22Rv1 (cell line): ENCODE measurements around the gene FGF11.

ENCODE experiments used
- H3K27ac ChIP-seq: fragments of 450-650 bp; 2 replicates; pipeline ENCODE4 v1.5.1; 2017
- CTCF ChIP-seq: fragments of 450-650 bp; IDR thresholded peaks from 2 replicates; pipeline ENCODE4 v1.5.1; 2017; ENCODE audit warnings: mild to moderate bottlenecking
- ZFX ChIP-seq: fragments of 450-650 bp; IDR thresholded peaks from 2 replicates; pipeline ENCODE4 v1.6.1; 2017; ENCODE audit warnings: antibody characterized with exemption, borderline replicate concordance

The FGF11 gene

DNA sequence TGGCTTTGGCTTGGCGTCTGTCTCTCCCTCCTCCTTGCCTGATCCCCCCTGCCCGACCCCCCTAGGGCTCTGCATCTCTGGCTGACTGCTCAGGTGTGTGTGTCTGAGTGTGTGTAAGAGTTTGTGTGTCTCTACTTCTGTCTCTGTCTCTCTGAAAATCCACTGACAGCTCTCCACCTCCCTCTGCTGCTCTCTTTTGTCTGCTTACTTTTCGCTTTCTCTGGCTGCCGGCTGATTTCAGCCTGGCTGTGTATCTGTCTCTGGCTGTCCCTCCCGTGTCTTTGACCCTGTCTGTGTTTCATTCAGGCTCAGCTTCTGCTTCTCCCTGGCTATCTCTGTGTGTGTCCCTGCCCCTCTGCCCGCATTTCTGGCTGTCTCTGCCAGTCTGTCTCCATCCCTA is 23.0 kb upstream of the FGF11 start:
- TF ChIP-seq CTCF (no peak), ZFX (no peak)
- no peak overlapping the region for H3K27ac ChIP-seq

- no peak overlapping the region for H3K27ac ChIP-seq
- TF ChIP-seq CTCF: no peak
- TF ChIP-seq ZFX: no peak
Measured at GRCh38 chr17:7417056-7417655, 22.2 kb upstream of the FGF11 start.

- no peak overlapping the region for H3K27ac ChIP-seq
- TF ChIP-seq ZFX (no peak), CTCF (no peak)
Measured at GRCh38 chr17:7418472-7419152, 20.7 kb upstream of the FGF11 start.

GRCh38 chr17:7419819-7420610 is 19.3 kb upstream of the FGF11 start, which contains the start of gene SPEM1:
SPEM1 (plus strand) TSS chr17:7420324; CDS start chr17:7420385, 61 bp downstream.
- no peak within 1 kb of the TSS for H3K27ac ChIP-seq
- TF ChIP-seq ZFX: no peak
- no peak for TF ChIP-seq CTCF

DNA sequence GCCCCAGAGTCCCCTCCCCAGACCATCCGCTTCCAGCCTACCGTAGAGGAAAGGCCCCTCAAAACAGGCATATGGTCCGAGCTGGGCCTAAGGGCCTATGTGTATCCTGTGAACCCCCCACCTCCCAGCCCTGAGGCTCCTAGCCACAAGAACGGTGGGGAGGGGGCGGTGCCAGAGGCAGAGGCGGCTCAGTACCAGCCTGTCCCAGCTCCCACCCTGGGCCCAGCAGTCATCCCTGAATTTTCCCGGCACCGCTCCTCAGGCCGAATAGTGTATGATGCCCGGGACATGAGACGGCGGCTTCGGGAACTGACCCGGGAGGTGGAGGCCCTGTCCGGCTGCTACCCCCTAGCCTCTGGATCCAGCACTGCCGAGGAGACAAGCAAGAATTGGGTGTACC is 18.1 kb upstream of the FGF11 start:
- no peak overlapping the region for H3K27ac ChIP-seq
- TF ChIP-seq CTCF (no peak), ZFX (no peak)

DNA sequence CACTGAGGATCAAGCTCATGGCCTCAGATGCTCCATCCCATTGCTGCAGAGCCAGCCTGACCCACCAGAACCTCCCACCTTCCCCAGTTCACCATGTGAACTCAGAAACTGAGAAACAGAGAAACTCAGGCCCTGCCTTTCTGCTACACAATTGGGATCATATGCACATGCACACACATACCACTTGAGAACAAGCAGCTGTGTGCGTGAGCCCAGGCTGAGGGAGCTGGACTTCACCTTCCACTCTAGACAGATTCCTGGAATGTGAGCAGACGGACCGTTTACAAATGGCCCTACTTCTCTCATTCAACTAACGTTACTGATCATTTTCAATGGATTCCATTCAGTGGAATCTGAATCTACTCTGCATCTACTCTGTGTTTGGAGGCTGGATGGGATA is 15.6 kb upstream of the FGF11 start:
- TF ChIP-seq ZFX (no peak), CTCF (no peak)
- H3K27ac ChIP-seq: no peak overlapping the region

DNA sequence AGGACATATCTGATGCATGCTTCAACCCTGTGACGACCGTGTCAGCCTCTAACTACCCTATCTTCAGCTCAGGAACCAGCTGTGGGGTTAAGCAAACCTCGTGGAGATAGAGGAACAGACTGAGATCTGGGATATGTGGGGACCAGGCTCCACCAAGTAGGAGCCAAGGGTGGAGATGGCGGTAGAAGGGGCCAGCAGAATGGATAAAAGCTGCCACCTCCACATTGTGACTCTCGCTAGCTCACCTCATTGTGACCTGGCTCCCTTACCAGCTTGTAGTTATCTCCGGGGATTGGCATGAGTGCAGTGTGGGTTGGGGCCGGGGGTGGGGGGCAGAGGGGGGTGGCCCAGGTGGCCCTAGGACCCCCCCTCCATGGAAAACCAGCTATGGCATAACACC is 14.0 kb upstream of the FGF11 start, which contains the start of gene SPEM2:
SPEM2 (plus strand) TSS at position 301 of the 400 bp plus-strand sequence; CDS start at position 374, 73 bp downstream.
- TF ChIP-seq ZFX (no peak), CTCF (no peak)

More for the DNA sequence above, 14.0 kb upstream of the FGF11 start, which contains the start of gene SPEM2:
- H3K27ac ChIP-seq: no peak within 1 kb of the TSS
